RWPE2 (cell line): ENCODE measurements around the gene MYO3A.

Experiments
- ATAC-seq: fragments of 200-7000 bp; cut with Tn5 transposase; 3 replicates; pipeline ENCODE4 v1.9.1; 2021; ENCODE audit warnings: low read depth
- DNase-seq: peaks from one replicate; pipeline ENCODE4 v3.0.0-alpha.2; 2020; ENCODE audit warnings: low spot score
- H3K27ac ChIP-seq: fragments of 450-650 bp; 2 replicates; pipeline ENCODE4 v1.5.1; 2017; ENCODE audit warnings: mild to moderate bottlenecking; ENCODE audit not compliant: poor library complexity, severe bottlenecking
- H3K27me3 ChIP-seq: fragments of 250-450 bp; sonication (Bioruptor Pico); 2 replicates; pipeline ENCODE4 v1.5.1; 2021; ENCODE audit warnings: mild to moderate bottlenecking, moderate library complexity; ENCODE audit not compliant: insufficient read depth, poor library complexity, severe bottlenecking
- H3K36me3 ChIP-seq: fragments of 250-450 bp; sonication (Bioruptor Pico); 2 replicates; pipeline ENCODE4 v1.5.1; 2020; ENCODE audit warnings: low read depth, mild to moderate bottlenecking, moderate library complexity
- H3K4me1 ChIP-seq: fragments of 250-450 bp; sonication (Bioruptor Pico); 2 replicates; pipeline ENCODE4 v1.5.1; 2021; ENCODE audit warnings: mild to moderate bottlenecking, moderate library complexity; ENCODE audit not compliant: insufficient read depth, poor library complexity, severe bottlenecking
- H3K4me3 ChIP-seq: fragments of 250-450 bp; sonication (Bioruptor Pico); 2 replicates; pipeline ENCODE4 v1.5.1; 2021; ENCODE audit warnings: mild to moderate bottlenecking, moderate library complexity; ENCODE audit not compliant: severe bottlenecking
- H3K9me3 ChIP-seq: fragments of 250-450 bp; sonication (Bioruptor Pico); 2 replicates; pipeline ENCODE4 v1.5.1; 2021; ENCODE audit warnings: mild to moderate bottlenecking, moderate library complexity; ENCODE audit not compliant: severe bottlenecking
- CTCF ChIP-seq: fragments of 450-650 bp; IDR thresholded peaks from one replicate; pipeline ENCODE4 v1.5.1; 2017; ENCODE audit warnings: mild to moderate bottlenecking, moderate library complexity; ENCODE audit not compliant: poor library complexity, severe bottlenecking

The MYO3A gene

GRCh38 chr10:26024303-26024702 lies 90.3 kb downstream of the MYO3A start:
- Histone ChIP-seq H3K4me1 (no peaks in the 10 kb centered on the region), H3K9me3 (no peaks in the 10 kb centered on the region), H3K27me3 (no peaks in the 10 kb centered on the region), H3K4me3 (no peak overlapping the region), H3K36me3 (no peaks in the 10 kb centered on the region), H3K27ac (no peak overlapping the region)
- no peak for ATAC-seq
- no peak for TF ChIP-seq CTCF
- no peak for DNase-seq

- no peak for ATAC-seq
- TF ChIP-seq CTCF: no peak
- no peak overlapping the region for H3K27ac ChIP-seq
These were observed 91.5 kb downstream of the MYO3A start for GRCh38 chr10:26025523-26025922.

GRCh38 chr10:26029858-26030257 lies 95.8 kb downstream of the MYO3A start:
- H3K9me3 ChIP-seq: no peaks in the 10 kb centered on the region
- no peak for TF ChIP-seq CTCF
- H3K36me3 ChIP-seq: no peaks in the 10 kb centered on the region
- ATAC-seq (no peak), DNase-seq (no peak)
- no peak overlapping the region for H3K4me3 ChIP-seq
- H3K27me3 ChIP-seq: no peaks in the 10 kb centered on the region
- no peaks in the 10 kb centered on the region for H3K4me1 ChIP-seq
- no peak overlapping the region for H3K27ac ChIP-seq

More at GRCh38 chr10:26025523-26025922, 91.5 kb downstream of the MYO3A start:
- Histone ChIP-seq H3K36me3 (no peaks in the 10 kb centered on the region), H3K27me3 (no peaks in the 10 kb centered on the region), H3K4me1 (no peaks in the 10 kb centered on the region), H3K4me3 (no peak overlapping the region), H3K9me3 (no peaks in the 10 kb centered on the region)
- DNase-seq: no peak

GRCh38 chr10:26031300-26031699 lies 97.3 kb downstream of the MYO3A start:
- TF ChIP-seq CTCF: no peak
- DNase-seq: no peak
- Histone ChIP-seq H3K27ac (no peak overlapping the region), H3K4me3 (no peak overlapping the region), H3K36me3 (no peaks in the 10 kb centered on the region), H3K4me1 (no peaks in the 10 kb centered on the region), H3K9me3 (no peaks in the 10 kb centered on the region), H3K27me3 (no peaks in the 10 kb centered on the region)
- no peak for ATAC-seq

- H3K36me3 ChIP-seq: no peaks in the 10 kb centered on the region
- H3K27ac ChIP-seq: no peak overlapping the region
- DNase-seq: no peak
- no peak for TF ChIP-seq CTCF
- H3K9me3 ChIP-seq: no peaks in the 10 kb centered on the region
- no peak for ATAC-seq
- no peak overlapping the region for H3K4me3 ChIP-seq
- no peaks in the 10 kb centered on the region for H3K4me1 ChIP-seq
- no peaks in the 10 kb centered on the region for H3K27me3 ChIP-seq
These were observed 109.4 kb downstream of the MYO3A start for GRCh38 chr10:26043469-26043868.
